Activated naive CD4-positive, alpha-beta T cell treated with anti-CD3 and anti-CD28 coated beads, Interleukin-2, amount 50 U/mL, for 16 hours (primary cell): ENCODE measurements around the gene CELF5.
"Not testable (repeated sequence)": the region's sequence is repeated elsewhere in the genome, so short reads cannot be mapped to it uniquely, and the experiment has no call there.

Source experiments
- DNase-seq: peaks from one replicate; pipeline ENCODE4 v3.0.0-alpha.2; 2020

Gene CELF5

DNA sequence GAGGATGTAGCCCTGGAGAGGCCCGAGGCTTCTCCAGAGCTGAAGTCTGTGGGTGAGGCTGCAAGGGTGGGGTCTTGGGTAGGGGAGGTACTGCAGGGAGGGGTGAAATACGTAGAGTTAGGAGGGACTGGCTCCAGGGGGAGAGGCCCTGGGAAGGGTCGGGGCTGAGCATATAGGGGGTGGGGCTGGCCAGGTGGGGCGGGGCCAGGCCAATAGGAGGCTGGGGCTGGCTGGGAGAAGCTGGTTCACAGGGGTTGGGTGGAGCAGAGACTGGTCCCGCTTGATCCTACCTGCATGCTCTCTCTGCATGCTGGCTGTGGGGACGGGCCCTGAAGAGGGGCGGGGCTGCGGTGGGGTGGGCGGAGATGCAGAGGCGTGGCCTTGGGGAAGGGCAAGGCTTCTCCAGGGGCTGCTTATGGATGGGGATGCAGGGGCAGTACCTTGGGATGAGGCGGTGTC lies 51.9 kb downstream of the CELF5 start:
- DNase-seq, result peak; percentile 53

DNA sequence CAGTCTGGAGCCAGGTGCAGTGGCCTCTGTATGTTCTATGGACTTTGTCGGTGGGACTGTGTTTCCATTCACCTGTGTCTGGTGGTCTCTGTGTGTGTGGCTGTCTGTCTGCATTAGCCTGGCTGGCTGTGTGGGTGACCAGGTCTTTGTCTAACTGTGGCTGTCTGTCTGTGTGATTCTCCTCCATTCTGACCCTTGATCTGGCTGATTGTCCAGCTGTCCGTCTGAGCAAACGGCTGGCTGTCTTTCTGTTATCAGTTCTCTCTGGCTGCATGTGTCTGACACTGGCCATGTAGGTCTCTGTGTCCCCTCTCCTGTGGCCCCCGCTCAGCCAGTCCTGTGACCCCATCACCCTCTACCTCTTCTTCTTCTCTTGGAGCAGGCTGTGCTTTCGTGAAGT lies 53.2 kb downstream of the CELF5 start:
- DNase-seq, result no peak

DNA sequence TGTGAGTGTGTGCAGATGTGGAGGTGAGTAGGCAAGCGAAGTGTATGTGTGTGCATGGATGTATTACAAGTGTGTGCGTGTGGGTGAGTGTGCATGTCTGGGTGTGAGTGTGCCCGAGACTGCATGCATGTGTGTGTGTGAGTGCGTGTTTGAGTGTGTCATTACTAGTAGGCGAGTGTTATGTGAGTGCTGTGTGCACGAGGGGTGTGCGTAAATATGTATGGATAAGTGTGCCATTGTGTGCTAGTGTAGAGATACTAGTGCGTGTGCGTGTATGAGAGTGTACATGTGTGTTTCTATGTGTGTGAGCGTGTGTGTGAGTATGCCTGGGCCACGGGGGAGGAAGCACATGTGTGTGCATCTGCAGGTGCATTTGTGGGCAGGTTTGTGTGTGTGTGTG lies 53.8 kb downstream of the CELF5 start:
- DNase-seq, result no peak

DNA sequence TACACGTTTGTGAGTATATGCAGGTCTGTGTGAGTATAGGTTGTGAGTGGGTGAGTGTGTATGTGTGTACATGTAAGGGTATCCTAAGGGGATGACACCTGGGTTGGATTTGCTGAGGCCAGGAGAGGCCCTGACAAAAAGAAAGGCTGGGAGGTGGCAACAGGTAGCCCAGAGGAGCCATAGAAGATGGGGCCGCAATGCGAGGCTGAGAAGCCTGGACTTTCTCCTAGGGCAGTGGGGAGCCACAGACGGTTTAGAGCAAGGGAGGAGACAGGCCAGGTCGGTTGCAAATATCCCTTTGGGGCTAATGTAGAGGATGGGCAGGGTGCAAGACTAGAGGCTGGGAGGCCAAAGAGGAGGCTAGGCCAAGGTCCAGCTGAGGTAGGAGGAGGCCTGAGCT lies 54.3 kb downstream of the CELF5 start:
- no peak for DNase-seq

DNA sequence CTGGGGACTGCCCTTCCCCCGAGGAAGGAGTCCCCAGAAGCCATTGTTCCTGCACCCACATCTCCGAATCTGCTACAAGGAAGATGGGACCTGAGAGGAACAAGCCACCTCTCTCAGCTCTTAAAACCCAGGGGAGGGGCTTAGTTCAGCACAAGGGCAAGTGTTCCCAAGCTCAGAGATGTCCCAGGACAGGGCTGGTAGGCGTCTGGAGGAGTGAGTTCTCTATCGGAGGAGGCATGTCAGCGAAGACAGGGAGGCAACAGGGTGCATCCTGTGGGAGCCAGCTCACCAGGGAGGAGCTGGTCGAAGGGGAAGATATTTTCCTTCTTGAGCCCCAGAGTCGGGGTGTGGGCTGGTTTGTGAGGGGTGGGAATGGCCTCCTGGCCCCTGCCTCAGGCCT lies 54.8 kb downstream of the CELF5 start:
- DNase-seq, result no peak

DNA sequence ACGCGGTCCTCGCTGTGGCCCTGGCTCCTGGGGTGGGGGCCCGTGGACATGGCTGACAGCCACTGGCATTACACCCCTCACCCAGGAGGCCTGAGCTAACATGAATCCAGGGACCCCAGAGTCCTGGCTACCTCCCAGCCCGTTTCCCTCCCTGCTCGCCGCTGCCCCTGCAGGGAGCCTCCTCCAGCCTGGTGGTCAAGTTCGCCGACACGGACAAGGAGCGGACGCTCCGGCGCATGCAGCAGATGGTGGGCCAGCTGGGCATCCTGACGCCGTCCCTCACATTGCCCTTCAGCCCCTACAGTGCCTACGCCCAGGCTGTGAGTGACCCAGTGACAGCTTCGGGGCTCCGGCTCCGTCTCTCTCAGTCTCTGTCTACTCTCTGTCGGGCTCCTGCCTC lies 56.6 kb downstream of the CELF5 start:
- DNase-seq, result no peak

DNA sequence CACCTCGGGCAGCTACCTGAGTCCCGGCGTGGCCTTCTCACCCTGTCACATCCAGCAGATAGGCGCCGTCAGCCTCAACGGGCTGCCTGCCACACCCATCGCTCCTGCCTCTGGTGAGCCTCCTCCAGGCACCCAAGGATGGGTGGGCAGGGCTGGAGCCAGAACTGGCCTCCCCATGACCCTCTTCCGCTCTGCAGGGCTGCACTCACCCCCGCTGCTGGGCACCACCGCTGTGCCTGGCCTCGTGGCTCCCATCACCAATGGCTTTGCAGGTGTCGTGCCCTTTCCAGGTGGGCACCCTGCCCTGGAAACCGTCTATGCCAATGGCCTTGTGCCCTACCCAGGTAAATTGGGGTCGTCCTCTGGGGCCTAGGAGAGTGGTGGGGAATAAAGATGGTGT lies 57.7 kb downstream of the CELF5 start:
- no peak for DNase-seq

DNA sequence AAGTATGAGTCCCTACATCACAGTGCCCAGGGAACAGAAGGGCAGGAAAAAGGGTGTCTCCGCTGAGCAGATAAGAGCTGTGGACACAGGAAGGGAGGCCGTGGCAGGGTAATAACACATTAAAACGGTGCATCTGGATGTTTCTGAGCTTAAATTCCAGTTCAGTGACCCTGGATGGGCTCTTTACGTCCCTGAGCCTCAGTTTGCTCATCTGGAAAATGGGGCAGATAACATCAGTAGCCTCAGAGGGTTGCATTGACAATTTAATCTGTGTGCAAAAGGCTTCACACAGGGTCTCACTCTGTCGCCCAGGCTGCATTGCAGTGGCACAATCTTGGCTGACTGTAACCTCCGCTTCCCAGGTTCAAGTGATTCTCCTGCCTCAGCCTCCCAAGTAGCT lies 58.1 kb downstream of the CELF5 start:
- DNase-seq, result no peak

DNA sequence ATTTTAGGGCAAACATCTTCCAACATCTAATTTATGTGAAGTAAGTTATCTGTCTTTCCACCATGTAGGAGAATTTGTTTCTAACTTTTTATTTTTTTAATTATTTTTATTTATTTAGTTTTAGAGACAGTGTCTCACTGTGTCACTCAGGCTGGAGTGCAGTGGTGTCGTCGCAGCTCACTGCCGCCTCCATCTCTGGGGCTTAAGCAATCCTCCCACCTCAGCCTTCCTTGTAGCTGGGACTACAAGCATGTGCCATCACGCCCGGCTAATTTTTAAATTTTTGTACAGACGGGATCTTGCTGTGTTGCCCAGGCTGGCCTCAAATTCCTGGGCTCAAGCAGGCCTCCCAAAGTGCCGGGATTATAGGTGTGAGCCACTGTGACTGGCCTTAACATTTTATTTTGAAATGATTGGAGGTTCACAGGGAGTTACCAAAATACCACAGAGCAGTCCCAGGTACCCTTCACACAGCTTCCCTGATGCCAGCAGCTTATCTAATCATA lies 58.8 kb downstream of the CELF5 start:
- no peak for DNase-seq

DNA sequence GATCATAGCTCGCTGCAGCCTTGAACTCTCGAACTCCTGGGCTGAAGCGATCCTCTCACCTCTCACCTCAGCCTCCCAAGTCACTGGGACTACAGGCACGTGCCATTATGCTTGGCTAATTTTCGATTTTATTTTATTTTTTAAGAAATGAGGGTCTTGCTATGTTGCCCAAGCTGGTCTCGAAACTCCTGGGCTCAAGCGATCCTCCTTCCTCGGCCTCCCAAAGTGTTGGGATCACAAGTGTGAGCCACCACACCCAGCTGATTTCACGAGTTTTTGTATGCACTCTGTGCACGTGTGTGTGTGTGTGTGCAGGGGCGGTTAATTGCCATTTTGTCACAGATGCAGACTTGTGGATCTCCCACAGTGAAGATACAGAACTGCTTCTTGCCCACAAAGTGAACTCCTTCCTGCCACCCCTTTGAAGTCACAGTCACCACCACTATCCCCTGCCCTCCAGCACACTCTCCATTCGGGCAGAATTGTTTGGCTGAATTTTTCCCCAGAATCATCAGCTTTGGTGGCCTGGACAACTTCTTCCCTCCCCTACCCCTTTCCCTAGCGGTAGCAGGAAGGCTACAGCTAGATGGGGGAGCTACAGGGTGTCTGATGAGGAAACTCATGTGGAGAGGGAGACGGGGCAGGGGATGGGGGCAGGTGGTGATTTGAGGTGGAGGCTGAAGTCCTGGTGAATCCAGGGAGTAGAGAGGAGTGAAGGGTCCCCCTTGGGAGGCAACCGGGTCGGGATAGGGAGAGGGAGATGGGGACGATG lies 59.6 kb downstream of the CELF5 start:
- DNase-seq, result no peak

DNA sequence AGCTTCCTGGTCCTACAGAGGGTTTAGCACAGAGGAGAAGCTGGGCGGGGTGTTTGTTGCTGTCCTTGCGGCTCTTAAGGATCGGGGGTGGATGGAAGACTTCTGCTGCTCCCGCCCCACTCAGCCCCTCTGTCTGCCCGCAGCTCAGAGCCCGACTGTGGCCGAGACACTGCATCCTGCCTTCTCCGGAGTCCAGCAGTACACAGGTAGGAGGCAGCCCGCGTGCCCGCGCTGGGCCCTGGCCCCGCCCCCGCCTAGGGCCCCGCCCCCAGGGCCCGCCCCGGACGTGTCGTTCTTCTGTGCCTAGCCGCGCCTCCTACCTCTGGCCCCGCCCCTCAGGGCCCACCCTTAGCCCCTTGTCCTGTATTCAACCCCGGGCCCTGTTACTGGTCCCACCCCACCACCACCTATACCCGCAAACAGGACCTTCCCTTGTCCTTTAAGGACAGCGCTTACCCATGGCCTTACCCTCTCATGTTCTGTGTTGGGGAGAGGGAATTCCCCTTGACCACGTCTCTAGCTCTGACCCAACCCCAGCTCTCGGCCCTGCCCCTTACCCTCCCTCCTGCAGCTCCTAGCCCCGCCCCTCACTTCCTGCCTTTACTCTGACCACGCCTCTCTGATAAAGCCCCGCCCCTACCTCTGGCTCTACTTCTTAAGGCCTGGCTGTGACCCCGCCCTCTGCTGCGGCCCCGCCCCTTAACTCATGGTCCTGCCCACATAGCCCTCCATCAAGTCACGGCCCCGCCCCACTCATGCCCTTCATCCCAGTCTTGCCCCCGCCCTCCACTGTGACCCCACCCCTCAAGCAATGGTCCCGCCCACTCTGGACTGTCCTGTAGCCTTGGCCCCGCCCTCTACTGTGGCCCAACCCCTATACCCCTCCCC lies 60.5 kb downstream of the CELF5 start:
- DNase-seq, result peak; percentile 70

DNA sequence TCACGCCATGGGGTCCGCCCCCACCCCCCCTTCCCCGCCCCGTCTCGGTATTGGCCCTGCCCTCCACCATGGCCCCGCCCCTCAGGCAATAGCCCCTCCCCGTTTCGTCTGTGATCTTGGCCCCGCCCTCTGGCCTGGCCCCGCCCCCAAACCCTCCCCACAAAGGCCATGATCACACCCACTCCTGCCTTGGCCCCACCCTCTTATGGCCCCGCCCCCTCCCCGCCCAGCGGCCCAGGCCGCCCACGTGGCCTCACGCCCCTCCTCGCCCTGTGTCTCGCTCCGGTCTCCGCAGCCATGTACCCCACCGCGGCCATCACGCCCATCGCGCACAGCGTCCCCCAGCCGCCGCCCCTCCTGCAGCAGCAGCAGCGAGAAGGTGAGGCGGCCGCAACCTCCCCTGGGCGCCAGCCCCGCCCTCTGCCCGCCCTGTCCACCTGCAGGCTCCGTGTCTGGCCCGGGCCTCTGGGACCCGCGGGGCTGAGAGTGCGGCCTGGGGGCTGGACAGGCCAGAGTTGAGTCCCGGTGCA lies 61.3 kb downstream of the CELF5 start:
- DNase-seq, result peak; percentile 49

DNA sequence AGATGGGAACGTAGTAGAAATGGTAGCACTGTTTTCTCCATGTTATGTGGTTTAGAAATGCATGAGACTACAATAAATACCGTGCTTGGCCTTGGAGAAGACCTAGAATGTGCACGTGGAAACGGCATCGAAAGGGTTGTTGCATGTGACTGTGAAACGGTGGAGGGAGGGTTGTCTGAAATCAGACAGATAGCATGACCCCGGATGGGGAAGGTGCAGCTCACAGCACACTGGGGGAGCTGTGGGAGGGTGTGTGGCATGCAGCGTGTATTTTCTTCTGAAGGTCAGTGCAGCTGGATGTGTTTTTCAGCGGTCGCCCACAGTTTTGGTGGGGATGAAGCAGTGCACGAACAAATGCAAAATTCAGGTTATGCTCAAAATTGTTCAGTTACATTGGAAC lies 63.4 kb downstream of the CELF5 start:
- DNase-seq, result no peak

DNA sequence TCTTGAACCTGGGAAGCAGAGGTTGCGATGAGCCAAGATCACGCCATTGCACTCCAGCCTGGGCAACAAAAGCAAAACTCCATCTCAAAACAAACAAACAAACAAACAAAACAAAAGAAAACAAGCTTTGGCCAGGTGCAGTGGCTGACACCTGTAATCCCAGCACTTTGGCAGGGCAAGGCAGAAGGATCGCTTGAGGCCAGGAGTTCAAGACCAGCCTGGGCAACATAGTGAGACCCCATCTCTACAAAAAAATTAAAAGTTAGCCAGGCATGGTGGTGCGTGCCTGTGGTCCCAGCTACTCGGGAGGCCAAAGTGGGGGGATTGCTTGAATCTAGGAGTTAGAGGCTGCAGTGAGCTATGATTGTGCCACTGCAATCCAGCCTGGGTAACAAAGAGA lies 64.0 kb downstream of the CELF5 start:
- DNase-seq, result not testable (repeated sequence)

DNA sequence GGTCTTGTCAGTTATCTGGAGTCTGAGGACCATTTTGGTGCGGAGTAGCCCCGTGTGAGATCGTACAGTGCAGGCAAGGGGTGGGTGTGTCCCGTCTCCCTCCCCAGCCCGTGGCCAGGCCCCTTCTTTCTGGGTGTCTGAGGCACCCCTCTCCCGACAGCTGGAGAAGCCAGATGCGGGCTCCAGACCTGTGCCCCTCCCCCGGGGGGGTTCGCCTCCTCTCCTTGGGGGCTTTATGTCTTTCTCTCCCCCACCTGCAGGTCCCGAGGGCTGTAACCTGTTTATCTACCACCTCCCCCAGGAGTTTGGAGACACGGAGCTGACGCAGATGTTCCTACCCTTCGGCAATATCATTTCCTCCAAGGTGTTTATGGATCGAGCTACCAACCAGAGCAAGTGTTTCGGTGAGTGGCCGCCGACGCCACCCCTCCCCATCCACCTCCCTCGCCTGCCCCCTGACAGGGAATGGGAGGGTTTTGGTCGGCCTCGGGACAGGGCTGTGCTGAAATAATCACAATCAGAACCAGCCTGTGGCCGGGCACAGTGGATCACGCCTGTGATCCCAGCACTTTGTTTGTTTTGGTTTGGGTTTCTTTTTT lies 65.6 kb downstream of the CELF5 start:
- no peak for DNase-seq

DNA sequence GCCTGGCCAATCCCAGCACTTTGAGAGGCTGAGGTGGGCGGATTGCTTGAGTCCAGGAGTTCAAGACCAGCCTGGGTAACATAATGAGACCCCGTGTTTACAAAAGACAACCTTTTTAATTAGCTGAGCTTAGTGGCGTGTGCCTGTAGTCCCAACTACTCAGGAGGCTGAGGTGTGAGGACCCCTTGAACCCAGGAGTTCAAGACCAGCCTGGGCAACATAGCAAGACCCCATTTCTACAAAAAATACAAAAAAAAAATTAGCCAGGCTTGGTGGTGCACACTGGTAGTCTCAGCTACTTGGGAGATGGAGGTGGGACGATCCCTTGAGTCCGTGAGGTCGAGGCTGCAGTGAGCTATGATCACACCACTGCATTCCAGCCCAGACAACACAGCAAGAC lies 66.4 kb downstream of the CELF5 start:
- not testable (repeated sequence) for DNase-seq

DNA sequence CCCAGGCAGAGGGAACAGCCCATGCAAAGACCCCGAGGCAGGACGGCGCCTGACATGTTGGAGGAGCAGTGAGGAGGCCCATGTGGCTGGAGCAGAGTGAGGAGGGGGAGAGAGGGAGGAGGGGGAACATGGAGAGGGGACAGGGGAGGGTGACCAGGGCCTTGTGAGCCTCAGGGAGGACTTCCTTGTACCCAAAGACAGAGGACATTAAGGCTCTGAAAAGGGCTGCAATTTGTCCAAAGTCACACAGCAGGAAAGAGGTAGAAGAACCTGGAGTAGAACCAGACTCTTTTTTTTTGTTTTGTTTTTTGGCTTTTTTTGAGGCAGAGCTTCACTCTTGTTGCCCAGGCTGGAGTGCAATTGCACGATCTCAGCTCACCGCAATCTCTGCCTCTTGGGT lies 67.2 kb downstream of the CELF5 start:
- no peak for DNase-seq

DNA sequence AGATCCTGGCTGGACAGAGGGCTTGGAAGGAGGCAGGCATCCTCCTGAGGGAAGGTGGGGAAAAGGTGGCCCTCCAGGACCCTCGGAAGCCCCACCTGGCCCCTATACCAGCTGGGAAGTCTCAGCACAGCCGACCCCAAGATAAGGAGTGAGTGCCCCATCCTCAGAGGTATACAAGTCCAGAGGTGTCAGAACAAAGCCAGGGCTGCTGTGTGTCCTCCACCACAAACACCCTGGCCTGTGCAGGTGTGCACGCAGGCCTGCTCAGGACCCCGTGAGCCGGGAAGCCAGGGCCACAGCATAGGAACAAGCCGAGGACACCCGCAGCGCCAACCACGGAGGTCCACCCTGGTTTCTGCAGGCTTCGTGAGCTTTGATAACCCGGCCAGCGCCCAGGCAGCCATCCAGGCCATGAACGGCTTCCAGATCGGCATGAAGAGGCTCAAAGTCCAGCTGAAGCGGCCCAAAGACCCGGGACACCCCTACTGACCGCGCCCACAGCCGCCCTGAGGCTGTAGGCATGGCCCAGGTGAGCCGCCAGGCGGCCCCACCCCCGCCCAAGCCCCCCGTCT lies 68.6 kb downstream of the CELF5 start:
- no peak for DNase-seq

DNA sequence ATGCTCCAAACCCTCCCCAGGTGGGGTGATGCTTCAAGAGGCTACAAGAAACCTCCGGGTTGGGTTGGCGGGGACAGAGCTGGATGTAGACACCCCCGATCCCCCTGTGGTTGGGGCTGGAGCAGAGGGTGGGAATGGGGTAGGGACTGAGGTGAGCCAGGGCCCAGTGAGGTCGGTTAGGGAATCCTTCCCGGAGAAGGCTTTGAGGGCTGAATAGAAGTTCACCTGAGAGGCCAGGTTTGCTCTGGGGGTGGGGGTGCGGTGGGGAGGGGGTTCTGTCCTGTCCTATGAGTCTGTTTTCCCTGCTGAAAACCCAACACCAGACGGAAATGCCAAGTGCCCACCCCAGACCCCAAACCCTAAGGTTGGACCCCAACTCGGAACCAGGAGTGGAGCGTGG lies 69.1 kb downstream of the CELF5 start:
- no peak for DNase-seq

DNA sequence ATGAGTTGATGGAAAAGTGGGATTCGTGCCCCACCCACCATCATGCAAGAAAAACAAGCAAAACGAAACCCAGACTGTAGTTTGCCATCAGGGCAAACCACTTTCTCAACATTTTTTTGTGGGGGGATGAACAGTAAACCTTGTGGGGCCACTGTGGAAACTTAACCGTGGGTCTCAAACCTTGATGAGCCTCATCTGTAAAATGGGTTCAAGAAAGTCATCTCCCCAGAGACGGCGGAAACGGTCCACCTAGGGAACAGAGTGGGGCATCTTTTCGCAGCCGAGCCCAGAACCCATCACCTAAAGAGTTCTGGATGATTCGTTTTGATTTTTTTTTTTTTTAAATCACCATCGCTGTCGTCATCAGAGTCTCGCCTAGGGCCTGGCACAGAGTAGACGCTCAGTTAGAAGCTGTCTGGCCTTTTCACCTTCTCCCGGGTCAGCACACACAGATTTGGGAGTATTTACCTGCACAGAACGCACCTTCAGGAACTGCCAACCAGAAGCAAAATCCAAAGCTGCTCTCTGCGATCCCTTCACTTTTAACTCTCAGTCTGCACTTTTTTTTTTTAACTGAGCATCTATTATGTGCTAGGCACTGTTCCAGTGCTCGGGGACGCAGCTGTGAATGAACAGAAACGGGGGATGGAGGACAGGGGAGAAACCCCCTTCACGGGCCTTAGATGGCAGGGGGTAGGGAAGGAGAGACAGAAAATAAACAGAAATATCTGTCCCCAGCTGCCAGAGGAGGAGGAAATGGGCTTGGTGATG lies 69.8 kb downstream of the CELF5 start:
- no peak for DNase-seq

DNA sequence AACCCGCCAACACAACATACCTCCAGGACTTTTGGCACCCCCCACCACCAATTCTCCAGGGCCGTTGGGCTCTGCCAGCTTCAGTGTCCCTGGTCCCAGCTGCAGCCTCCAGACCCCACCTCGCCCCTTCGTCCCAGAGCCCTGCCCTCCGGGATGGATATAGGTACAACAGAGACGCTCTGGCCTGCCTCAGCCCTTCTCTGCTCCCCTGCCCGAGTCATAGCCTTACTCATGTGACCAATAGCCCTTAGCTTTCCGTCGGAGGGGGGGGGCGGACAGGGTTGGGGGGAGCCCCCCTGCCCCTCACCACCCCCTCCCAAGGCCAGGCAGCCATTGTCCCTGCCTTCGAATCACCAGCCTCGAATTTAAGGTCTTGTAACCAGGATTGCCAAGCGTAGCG lies 71.1 kb downstream of the CELF5 start:
- no peak for DNase-seq

DNA sequence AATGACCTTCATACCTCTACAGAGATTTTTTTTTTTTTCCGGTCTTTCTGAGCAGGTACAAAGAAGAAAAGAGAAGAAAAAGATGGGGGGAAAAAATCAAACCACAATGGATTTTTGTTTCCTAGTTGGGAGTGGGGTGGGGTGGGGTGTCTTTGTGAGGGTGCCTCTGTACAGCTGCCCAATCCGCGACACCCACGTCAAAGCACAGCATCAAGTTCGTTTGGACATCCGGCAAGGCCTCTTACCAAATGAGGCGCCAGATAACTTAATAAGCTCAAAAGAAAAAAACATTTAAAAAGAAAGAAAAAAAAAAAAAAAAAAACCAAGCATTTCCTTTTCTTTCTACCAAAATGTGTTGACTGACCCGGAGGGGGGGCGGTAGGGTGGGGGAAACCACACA lies 71.6 kb downstream of the CELF5 start:
- DNase-seq, result no peak
